HUES6 (cell line): ENCODE results near the gene SH3BP4.
"Not testable (repeated sequence)": the region's sequence is repeated elsewhere in the genome, so short reads cannot be mapped to it uniquely, and the experiment has no call there.

Experiments
- H3K27ac ChIP-seq: 2 replicates; pipeline ENCODE4 v1.7.0; 2013; ENCODE audit warnings: low read depth, mild to moderate bottlenecking, low read length, inconsistent platforms
- H3K27me3 ChIP-seq: 2 replicates; pipeline ENCODE4 v1.6.1; 2013; ENCODE audit warnings: low read length; ENCODE audit not compliant: control insufficient read depth, insufficient read depth
- H3K36me3 ChIP-seq: 2 replicates; pipeline ENCODE4 v1.6.1; 2013; ENCODE audit warnings: low read length; ENCODE audit not compliant: control insufficient read depth, insufficient read depth
- H3K4me1 ChIP-seq: 2 replicates; pipeline ENCODE4 v1.6.1; 2013; ENCODE audit warnings: low read length; ENCODE audit not compliant: control insufficient read depth, insufficient read depth
- H3K4me3 ChIP-seq: 2 replicates; pipeline ENCODE4 v1.5.1; 2013; ENCODE audit warnings: low read depth, low read length
- H3K9ac ChIP-seq: one replicate; pipeline ENCODE4 v1.6.1; 2013; ENCODE audit warnings: mild to moderate bottlenecking, low read length
- H3K9me3 ChIP-seq: 2 replicates; pipeline ENCODE4 v1.6.1; 2013; ENCODE audit warnings: low read depth, low read length; ENCODE audit not compliant: control insufficient read depth, insufficient read depth

SH3BP4 gene

DNA sequence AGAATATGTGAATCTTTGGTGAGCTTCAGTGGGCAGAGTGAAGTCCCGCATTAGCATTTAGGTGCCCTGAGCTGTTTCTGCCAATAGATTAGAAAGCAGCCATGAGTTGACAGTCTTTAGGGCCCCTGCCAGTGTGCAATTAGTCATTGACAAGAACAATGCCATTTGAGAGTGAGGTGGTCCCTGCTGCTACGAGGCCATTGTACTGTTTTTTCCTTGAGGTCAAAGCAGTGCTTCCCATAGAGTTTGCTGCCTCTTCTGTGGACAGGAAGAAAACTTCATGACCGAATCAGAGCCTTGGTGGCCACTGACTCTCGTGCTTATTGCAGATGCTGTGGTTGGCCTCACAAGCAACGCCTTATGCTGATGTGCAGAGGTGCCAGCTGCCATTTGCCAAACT is 102.7 kb downstream of the SH3BP4 start:
- H3K4me3 ChIP-seq = no peak overlapping the region
- H3K27ac ChIP-seq = no peak overlapping the region
- H3K27me3 ChIP-seq = no peaks in the 10 kb centered on the region
- peaks cover 7% of the 10 kb centered on the region; the same call in 1 of the 2 replicates for H3K4me1 ChIP-seq
- peaks cover 43% of the 10 kb centered on the region for H3K36me3 ChIP-seq
- no peak overlapping the region for H3K9ac ChIP-seq
- no peaks in the 10 kb centered on the region for H3K9me3 ChIP-seq

DNA sequence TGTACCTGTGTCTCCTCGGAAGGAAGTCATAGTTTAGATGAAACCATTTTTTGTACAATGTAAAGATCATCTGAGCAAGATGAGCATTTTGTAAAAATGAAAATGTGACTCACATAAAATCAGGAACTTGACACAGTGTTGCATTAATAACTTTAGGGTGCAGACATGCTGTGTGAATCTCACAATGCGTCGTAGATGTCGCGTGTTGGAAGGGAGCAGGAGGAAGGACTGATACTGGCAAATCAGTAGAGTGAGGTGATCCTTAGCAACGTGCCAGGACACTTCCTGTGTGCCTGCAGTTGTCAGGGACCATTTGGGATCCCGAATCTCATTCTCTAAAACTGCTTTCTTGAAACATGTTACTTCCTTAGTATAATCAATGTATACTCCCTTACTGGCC is 103.1 kb downstream of the SH3BP4 start:
- Histone ChIP-seq H3K9ac (no peak overlapping the region), H3K9me3 (no peaks in the 10 kb centered on the region), H3K27me3 (no peaks in the 10 kb centered on the region), H3K4me3 (no peak overlapping the region), H3K27ac (no peak overlapping the region), H3K36me3 (peaks cover 43% of the 10 kb centered on the region), H3K4me1 (peaks cover 7% of the 10 kb centered on the region; the same call in 1 of the 2 replicates)

DNA sequence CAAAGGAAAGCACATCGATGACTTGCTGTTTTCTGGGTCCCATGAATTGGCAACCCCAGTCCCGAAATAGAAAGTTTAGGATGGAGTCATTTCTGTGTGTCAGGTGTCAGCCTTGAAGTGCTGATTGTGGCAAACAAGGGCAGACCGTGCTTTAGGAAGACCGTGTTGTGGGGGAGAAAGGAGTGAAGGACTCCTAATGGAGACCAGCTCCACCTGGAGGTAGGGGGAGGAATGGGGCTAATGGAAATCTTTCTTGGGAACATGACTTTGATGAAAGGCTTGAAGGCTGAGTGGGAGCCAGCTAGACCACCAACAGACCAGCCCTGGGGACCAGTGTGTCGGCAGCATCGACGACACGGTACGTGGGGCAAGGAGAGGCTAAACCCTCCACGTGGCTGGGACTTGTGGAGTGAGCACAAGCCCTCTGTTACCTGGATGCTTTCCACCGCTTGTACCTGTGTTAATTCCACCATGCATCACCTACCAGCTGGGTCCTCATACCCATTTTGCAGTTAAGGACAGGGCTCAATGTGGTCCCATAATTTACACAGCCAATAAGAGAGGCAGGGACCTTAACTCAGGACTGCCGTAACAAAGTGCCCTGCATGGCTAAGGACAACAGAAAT is 104.2 kb downstream of the SH3BP4 start:
- no peaks in the 10 kb centered on the region for H3K27me3 ChIP-seq
- H3K36me3 ChIP-seq = peaks cover 43% of the 10 kb centered on the region

DNA sequence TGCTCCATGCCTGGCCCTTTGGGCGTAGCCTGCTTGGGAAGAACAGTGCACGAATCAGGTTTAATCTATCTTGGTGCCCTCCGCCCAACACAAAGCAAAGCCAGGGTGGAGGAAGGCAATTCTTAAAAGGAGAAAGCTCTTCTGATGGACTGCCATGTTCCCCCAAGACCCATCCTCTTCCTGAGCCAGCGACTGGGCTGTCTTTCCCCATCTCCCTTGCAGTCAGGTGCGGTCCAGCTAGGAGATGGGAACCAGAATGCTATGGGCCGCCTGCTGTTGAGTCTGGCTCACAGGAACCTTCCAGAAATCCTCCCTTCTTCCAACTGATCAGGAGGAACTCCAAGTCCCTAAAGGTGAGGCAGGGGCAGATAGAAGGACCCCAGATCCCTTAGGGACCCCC is 105.0 kb downstream of the SH3BP4 start:
- H3K36me3 ChIP-seq = peaks cover 40% of the 10 kb centered on the region
- no peaks in the 10 kb centered on the region for H3K9me3 ChIP-seq
- H3K9ac ChIP-seq = no peak overlapping the region
- H3K27me3 ChIP-seq = no peaks in the 10 kb centered on the region
- H3K4me3 ChIP-seq = no peak overlapping the region
- no peaks in the 10 kb centered on the region for H3K4me1 ChIP-seq
- H3K27ac ChIP-seq = no peak overlapping the region

More for the DNA sequence above, 104.2 kb downstream of the SH3BP4 start:
- no peak overlapping the region for H3K9ac ChIP-seq
- H3K27ac ChIP-seq = no peak overlapping the region
- no peak overlapping the region for H3K4me3 ChIP-seq
- H3K9me3 ChIP-seq = no peaks in the 10 kb centered on the region
- H3K4me1 ChIP-seq = no peaks in the 10 kb centered on the region

DNA sequence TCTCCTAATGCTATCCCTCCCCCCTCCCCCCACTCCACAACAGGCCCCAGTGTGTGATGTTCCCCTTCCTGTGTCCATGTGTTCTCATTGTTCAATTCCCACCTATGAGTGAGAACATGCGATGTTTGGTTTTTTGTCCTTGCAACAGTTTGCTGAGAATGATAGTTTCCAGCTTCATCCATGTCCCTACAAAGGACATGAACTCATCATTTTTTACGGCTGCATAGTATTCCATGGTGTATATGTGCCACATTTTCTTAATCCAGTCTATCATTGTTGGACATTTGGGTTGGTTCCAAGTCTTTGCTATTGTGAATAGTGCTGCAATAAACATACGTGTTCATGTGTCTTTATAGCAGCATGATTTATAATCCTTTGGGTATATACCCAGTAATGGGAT is 105.8 kb downstream of the SH3BP4 start:
- not testable (repeated sequence) for H3K9me3 ChIP-seq, H3K9ac ChIP-seq, H3K27me3 ChIP-seq, H3K4me1 ChIP-seq, H3K27ac ChIP-seq, H3K4me3 ChIP-seq
- H3K36me3 ChIP-seq = peaks cover 33% of the 10 kb centered on the region

DNA sequence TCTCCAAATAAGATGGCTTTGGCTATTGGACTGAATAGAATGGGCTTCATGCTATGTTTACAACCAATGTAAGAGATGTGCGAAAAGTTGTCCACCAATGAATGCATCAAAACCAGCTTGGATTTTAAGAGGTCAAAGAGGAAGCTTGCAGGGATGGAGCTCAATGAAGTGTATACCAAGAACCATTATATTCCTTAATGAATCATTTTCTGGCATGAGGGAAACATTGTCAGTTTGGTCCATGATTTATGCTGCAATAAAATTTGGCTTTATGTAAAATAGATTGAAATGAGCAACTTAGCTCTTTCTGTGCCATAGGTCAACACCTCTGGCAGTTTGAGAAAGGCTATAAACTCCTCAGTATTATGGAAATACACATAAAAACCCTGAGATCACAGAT is 107.3 kb downstream of the SH3BP4 start:
- H3K9me3 ChIP-seq = no peaks in the 10 kb centered on the region
- no peak overlapping the region for H3K27ac ChIP-seq
- H3K27me3 ChIP-seq = no peaks in the 10 kb centered on the region
- H3K36me3 ChIP-seq = peaks cover 17% of the 10 kb centered on the region
- H3K4me3 ChIP-seq = no peak overlapping the region
- H3K9ac ChIP-seq = no peak overlapping the region
- no peaks in the 10 kb centered on the region for H3K4me1 ChIP-seq

GRCh38 chr2:235061656-235062055 is 109.8 kb downstream of the SH3BP4 start:
- Histone ChIP-seq H3K27ac (no peak overlapping the region), H3K27me3 (no peaks in the 10 kb centered on the region), H3K9ac (no peak overlapping the region), H3K4me3 (no peak overlapping the region), H3K36me3 (no peaks in the 10 kb centered on the region), H3K9me3 (no peaks in the 10 kb centered on the region), H3K4me1 (peaks cover 6% of the 10 kb centered on the region; the same call in 1 of the 2 replicates)

- Histone ChIP-seq H3K9me3 (no peaks in the 10 kb centered on the region), H3K27ac (no peak overlapping the region), H3K4me1 (peaks cover 10% of the 10 kb centered on the region; the same call in 1 of the 2 replicates), H3K4me3 (no peak overlapping the region), H3K9ac (no peak overlapping the region), H3K36me3 (no peaks in the 10 kb centered on the region), H3K27me3 (no peaks in the 10 kb centered on the region)
Measured at GRCh38 chr2:235063471-235063961, 111.7 kb downstream of the SH3BP4 start.

GRCh38 chr2:235064976-235065375 is 113.2 kb downstream of the SH3BP4 start:
- Histone ChIP-seq H3K4me1 (peaks cover 16% of the 10 kb centered on the region), H3K9me3 (no peaks in the 10 kb centered on the region), H3K27ac (no peak overlapping the region), H3K27me3 (no peaks in the 10 kb centered on the region), H3K4me3 (no peak overlapping the region), H3K9ac (no peak overlapping the region), H3K36me3 (no peaks in the 10 kb centered on the region)

DNA sequence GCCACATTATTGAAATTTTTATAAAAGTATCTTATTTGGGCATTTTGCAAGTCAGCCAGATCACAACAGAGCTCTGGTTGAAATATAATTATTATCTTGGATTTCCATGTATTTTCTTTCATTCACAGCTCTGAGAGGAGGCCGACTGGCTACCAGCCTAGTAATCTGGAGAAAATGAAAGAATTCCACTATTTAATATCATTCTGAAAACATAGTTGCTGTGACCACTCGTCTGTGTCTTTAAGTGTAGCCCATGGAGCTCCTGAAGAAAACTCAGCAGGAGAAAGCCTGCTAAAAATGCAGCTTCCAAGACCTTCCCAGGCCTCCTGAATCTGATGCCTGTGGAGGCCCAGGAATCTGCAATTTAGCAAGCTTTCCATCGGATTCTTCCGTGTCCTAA is 114.7 kb downstream of the SH3BP4 start:
- Histone ChIP-seq H3K27me3 (no peaks in the 10 kb centered on the region), H3K9me3 (no peaks in the 10 kb centered on the region), H3K27ac (no peak overlapping the region), H3K4me3 (no peak overlapping the region), H3K9ac (no peak overlapping the region), H3K36me3 (no peaks in the 10 kb centered on the region), H3K4me1 (peaks cover 22% of the 10 kb centered on the region)

- no peak overlapping the region for H3K27ac ChIP-seq
- H3K4me3 ChIP-seq = no peak overlapping the region
- no peaks in the 10 kb centered on the region for H3K9me3 ChIP-seq
- H3K27me3 ChIP-seq = no peaks in the 10 kb centered on the region
- H3K4me1 ChIP-seq = peaks cover 22% of the 10 kb centered on the region
- no peak overlapping the region for H3K9ac ChIP-seq
- no peaks in the 10 kb centered on the region for H3K36me3 ChIP-seq
Measured at GRCh38 chr2:235066895-235067294, 115.1 kb downstream of the SH3BP4 start.
